Measurements from ENCODE around the gene ART1. TPM values are rescaled to one million over a fixed set of nuclear protein-coding genes. Genes with fewer than 3 reads are reported as not detected.
A peak's percentile ranks its signal among the peaks of the same experiment; 100 is the strongest.

The ART1 gene
- total and polyA plus RNA-seq, 4 donors: not detected

GRCh38 chr11:3609416-3610265 is 35.3 kb upstream of the ART1 start:
- Histone ChIP-seq H3K4me1 (ENCODE audit: control insufficient read depth in 4 of 4, insufficient read depth in 4 of 4, low read length in 3 of 4) (no peaks in the 10 kb centered on the region), H3K27me3 (ENCODE audit: control insufficient read depth in 4 of 4, insufficient read depth in 4 of 4, low read length in 3 of 4) (no peaks in the 10 kb centered on the region), H3K36me3 (ENCODE audit: control insufficient read depth in 4 of 4, insufficient read depth in 3 of 4, low read depth in 1 of 4, low read length in 3 of 4) (no peaks in the 10 kb centered on the region), H3K9me3 (ENCODE audit: control insufficient read depth in 4 of 4, low read length in 3 of 4) (no peaks in the 10 kb centered on the region), H3K4me3 (ENCODE audit: low read depth in 1 of 3, low read length in 3 of 3) (no peak overlapping the region), H3K9ac (ENCODE audit: low read depth in 1 of 2, low read length in 2 of 2) (no peak overlapping the region), H3K27ac (ENCODE audit: low read depth in 1 of 2, low read length in 2 of 2) (no peak overlapping the region)
- 56% methylated on average over 7 of the region's 7 CpGs for WGBS
- TF ChIP-seq FOXA2 (IDR thresholded peaks at IDR 0.05): no peak
- peak; percentile 74 for TF ChIP-seq CTCF (IDR thresholded peaks at IDR 0.05; ENCODE audit: low read depth, low read length, missing input control)
- TF ChIP-seq RAD21 (IDR thresholded peaks at IDR 0.05): peak; percentile 74 to 82
- DNase-seq (ENCODE audit: low spot score): no peak

- Histone ChIP-seq H3K27me3 (ENCODE audit: control insufficient read depth in 4 of 4, insufficient read depth in 4 of 4, low read length in 3 of 4) (no peaks in the 10 kb centered on the region), H3K36me3 (ENCODE audit: control insufficient read depth in 4 of 4, insufficient read depth in 3 of 4, low read depth in 1 of 4, low read length in 3 of 4) (no peaks in the 10 kb centered on the region), H3K9ac (ENCODE audit: low read depth in 1 of 2, low read length in 2 of 2) (no peak overlapping the region), H3K4me1 (ENCODE audit: control insufficient read depth in 4 of 4, insufficient read depth in 4 of 4, low read length in 3 of 4) (no peaks in the 10 kb centered on the region), H3K4me3 (ENCODE audit: low read depth in 1 of 3, low read length in 3 of 3) (no peak overlapping the region), H3K9me3 (ENCODE audit: control insufficient read depth in 4 of 4, low read length in 3 of 4) (no peaks in the 10 kb centered on the region), H3K27ac (ENCODE audit: low read depth in 1 of 2, low read length in 2 of 2) (no peak overlapping the region)
- TF ChIP-seq ZBTB33 (IDR thresholded peaks at IDR 0.05) (no peak), REST (IDR thresholded peaks at IDR 0.05) (no peak), RAD21 (IDR thresholded peaks at IDR 0.05) (no peak), ATF3 (IDR thresholded peaks at IDR 0.05) (no peak), RXRA (IDR thresholded peaks at IDR 0.05) (no peak), JUND (IDR thresholded peaks at IDR 0.05) (no peak), FOXA2 (IDR thresholded peaks at IDR 0.05) (no peak), YY1 (IDR thresholded peaks at IDR 0.05) (no peak), NR2F2 (IDR thresholded peaks at IDR 0.05) (no peak), CTCF (IDR thresholded peaks at IDR 0.05; ENCODE audit: low read depth, low read length, missing input control) (no peak), SP1 (IDR thresholded peaks at IDR 0.05) (no peak), MAX (IDR thresholded peaks at IDR 0.05) (no peak), GABPA (IDR thresholded peaks at IDR 0.05 in 1 of 2, conservative IDR thresholded peaks at IDR 0.05 in 1 of 2) (no peak)
- no peak for DNase-seq (ENCODE audit: low spot score)
- 86% methylated on average over 4 of the region's 4 CpGs for WGBS
Observed at GRCh38 chr11:3610846-3611245, 34.1 kb upstream of the ART1 start.
